Esophagus muscularis mucosa (tissue), 3 donors: ENCODE measurements around the gene PLG.

ENCODE experiments used
- CTCF ChIP-seq, 3 experiments: fragments of 200-600 bp in 2 of 3; fragments of 450-650 bp in 1 of 3; sonication (generic) in 2 of 3; IDR thresholded peaks; one replicate each; pipeline ENCODE4 v1.5.1; 2017 to 2019; ENCODE audit warnings: antibody characterized with exemption in 3 of 3, mild to moderate bottlenecking in 2 of 3, moderate library complexity in 1 of 3
- POLR2A ChIP-seq: fragments of 450-650 bp; IDR thresholded peaks from one replicate; pipeline ENCODE4 v1.6.1; 2017; ENCODE audit warnings: antibody characterized with exemption, moderate library complexity, mild to moderate bottlenecking, low read depth

- TF ChIP-seq CTCF (IDR thresholded peaks at IDR 0.05) (no peak), POLR2A (no peak)
Observed at GRCh38 chr6:160789263-160790027, 87.4 kb downstream of the PLG start.
